Measurements from ENCODE around the gene USHBP1. TPM values are rescaled to one million over a fixed set of nuclear protein-coding genes. Genes with fewer than 3 reads are reported as not detected.

Gene USHBP1
- total and polyA plus RNA-seq, 2 of the 13 experiments (the other 11 are each of a cell fraction or from before 2014, with no cell fraction given): 0.15 to 1.5 TPM

DNA sequence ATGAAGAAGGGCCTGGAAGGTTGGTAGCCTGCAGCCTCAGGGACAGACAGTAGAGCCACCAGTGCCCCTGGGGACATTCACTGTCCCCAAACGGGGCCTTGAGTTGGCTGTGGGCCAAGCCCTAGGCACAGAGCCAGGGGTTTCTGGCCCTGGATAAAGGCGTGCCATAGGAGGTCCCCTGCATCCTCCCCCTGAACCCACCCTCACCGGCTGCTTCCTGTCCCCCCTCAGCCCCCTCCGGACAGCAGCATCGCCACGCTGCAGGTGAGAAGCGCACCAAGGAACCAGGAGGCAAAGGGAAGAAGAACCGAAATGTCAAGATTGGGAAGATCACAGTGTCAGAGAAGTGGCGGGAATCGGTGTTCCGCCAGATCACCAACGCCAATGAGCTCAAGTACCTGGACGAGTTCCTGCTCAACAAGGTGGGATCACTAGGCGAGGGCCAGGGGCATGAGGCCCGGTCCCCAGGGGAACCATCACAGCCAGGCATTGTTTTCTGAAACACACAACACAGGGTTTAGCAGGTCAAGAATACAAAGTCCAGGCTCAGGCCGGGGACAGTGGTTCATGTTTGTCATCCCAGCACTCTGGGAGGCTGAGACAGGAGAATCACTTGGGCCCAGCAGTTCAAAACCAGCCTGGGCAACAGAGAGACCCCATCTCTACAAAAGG is 64.0 kb downstream of the USHBP1 start (continued):
- TF ChIP-seq SP4 (CRISPR knock-in tag; IDR thresholded peaks at IDR 0.05) (peak; percentile 61; the same call in 1 of the 2 replicates), ZNF720 (CRISPR knock-in tag; IDR thresholded peaks at IDR 0.05) (no peak), ZNF83 (CRISPR knock-in tag; IDR thresholded peaks at IDR 0.05; ENCODE audit: borderline replicate concordance) (no peak), ZNF33B (CRISPR knock-in tag; IDR thresholded peaks at IDR 0.05) (0 out of 2 replicates have a peak, but pooled peaks have one; percentile 23), ZFP41 (CRISPR knock-in tag; IDR thresholded peaks at IDR 0.05; ENCODE audit: borderline replicate concordance) (no peak), CBFB (CRISPR knock-in tag; IDR thresholded peaks at IDR 0.05) (no peak), RFX1 (IDR thresholded peaks at IDR 0.05) (peak; percentile 63; the same call in 1 of the 2 replicates), CEBPG (CRISPR knock-in tag; IDR thresholded peaks at IDR 0.05) (peak; percentile 8; the same call in 1 of the 2 replicates), ZNF724P (CRISPR knock-in tag; IDR thresholded peaks at IDR 0.05; ENCODE audit: borderline replicate concordance) (no peak), MEF2D (CRISPR knock-in tag; IDR thresholded peaks at IDR 0.05) (peak; percentile 41; the same call in 1 of the 2 replicates), KLF6 (CRISPR knock-in tag; IDR thresholded peaks at IDR 0.05) (no peak), REL (CRISPR knock-in tag; conservative IDR thresholded peaks at IDR 0.05) (no peak), ZNF451 (CRISPR knock-in tag; IDR thresholded peaks at IDR 0.05) (no peak), SP5 (CRISPR knock-in tag; IDR thresholded peaks at IDR 0.05; ENCODE audit: borderline replicate concordance, low read depth) (no peak), NFE2L1 (CRISPR knock-in tag; IDR thresholded peaks at IDR 0.05; ENCODE audit: borderline replicate concordance) (no peak), ZNF382 (CRISPR knock-in tag; IDR thresholded peaks at IDR 0.05; ENCODE audit: borderline replicate concordance) (no peak), ZBTB1 (CRISPR knock-in tag; IDR thresholded peaks at IDR 0.05; ENCODE audit: borderline replicate concordance) (no peak)
- TF ChIP-seq, protein P1, sequence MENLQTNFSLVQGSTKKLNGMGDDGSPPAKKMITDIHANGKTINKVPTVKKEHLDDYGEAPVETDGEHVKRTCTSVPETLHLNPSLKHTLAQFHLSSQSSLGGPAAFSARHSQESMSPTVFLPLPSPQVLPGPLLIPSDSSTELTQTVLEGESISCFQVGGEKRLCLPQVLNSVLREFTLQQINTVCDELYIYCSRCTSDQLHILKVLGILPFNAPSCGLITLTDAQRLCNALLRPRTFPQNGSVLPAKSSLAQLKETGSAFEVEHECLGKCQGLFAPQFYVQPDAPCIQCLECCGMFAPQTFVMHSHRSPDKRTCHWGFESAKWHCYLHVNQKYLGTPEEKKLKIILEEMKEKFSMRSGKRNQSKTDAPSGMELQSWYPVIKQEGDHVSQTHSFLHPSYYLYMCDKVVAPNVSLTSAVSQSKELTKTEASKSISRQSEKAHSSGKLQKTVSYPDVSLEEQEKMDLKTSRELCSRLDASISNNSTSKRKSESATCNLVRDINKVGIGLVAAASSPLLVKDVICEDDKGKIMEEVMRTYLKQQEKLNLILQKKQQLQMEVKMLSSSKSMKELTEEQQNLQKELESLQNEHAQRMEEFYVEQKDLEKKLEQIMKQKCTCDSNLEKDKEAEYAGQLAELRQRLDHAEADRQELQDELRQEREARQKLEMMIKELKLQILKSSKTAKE (CRISPR knock-in tag; IDR thresholded peaks at IDR 0.05; ENCODE audit: borderline replicate concordance): 0 out of 2 replicates have a peak, but pooled peaks have one; percentile 39
- TF ChIP-seq, protein P2, sequence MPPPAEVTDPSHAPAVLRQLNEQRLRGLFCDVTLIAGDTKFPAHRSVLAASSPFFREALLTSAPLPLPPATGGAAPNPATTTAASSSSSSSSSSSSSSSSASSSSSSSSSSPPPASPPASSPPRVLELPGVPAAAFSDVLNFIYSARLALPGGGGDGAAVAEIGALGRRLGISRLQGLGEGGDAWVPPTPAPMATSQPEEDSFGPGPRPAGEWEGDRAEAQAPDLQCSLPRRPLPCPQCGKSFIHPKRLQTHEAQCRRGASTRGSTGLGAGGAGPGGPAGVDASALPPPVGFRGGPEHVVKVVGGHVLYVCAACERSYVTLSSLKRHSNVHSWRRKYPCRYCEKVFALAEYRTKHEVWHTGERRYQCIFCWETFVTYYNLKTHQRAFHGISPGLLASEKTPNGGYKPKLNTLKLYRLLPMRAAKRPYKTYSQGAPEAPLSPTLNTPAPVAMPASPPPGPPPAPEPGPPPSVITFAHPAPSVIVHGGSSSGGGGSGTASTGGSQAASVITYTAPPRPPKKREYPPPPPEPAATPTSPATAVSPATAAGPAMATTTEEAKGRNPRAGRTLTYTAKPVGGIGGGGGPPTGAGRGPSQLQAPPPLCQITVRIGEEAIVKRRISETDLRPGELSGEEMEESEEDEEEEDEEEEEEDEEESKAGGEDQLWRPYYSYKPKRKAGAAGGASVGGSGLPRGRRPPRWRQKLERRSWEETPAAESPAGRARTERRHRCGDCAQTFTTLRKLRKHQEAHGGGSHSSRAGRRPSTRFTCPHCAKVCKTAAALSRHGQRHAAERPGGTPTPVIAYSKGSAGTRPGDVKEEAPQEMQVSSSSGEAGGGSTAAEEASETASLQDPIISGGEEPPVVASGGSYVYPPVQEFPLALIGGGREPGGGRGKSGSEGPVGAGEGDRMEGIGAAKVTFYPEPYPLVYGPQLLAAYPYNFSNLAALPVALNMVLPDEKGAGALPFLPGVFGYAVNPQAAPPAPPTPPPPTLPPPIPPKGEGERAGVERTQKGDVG (CRISPR knock-in tag; IDR thresholded peaks at IDR 0.05; ENCODE audit: borderline replicate concordance): peak; percentile 98; the same call in 1 of the 2 replicates
- TF ChIP-seq, protein P3, sequence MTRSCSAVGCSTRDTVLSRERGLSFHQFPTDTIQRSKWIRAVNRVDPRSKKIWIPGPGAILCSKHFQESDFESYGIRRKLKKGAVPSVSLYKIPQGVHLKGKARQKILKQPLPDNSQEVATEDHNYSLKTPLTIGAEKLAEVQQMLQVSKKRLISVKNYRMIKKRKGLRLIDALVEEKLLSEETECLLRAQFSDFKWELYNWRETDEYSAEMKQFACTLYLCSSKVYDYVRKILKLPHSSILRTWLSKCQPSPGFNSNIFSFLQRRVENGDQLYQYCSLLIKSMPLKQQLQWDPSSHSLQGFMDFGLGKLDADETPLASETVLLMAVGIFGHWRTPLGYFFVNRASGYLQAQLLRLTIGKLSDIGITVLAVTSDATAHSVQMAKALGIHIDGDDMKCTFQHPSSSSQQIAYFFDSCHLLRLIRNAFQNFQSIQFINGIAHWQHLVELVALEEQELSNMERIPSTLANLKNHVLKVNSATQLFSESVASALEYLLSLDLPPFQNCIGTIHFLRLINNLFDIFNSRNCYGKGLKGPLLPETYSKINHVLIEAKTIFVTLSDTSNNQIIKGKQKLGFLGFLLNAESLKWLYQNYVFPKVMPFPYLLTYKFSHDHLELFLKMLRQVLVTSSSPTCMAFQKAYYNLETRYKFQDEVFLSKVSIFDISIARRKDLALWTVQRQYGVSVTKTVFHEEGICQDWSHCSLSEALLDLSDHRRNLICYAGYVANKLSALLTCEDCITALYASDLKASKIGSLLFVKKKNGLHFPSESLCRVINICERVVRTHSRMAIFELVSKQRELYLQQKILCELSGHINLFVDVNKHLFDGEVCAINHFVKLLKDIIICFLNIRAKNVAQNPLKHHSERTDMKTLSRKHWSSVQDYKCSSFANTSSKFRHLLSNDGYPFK (CRISPR knock-in tag; IDR thresholded peaks at IDR 0.05; ENCODE audit: borderline replicate concordance): no peak
- TF ChIP-seq, protein P4, sequence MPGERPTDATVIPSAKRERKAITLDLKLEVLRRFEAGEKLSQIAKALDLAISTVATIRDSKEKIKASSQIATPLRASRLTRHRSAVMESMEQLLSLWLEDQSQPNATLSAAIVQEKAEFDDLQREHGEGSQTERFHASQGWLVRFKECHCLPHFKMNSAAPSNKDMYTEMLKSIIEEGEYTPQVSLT (CRISPR knock-in tag; IDR thresholded peaks at IDR 0.05; ENCODE audit: borderline replicate concordance, low read depth): no peak

Data from HepG2 (cell line).